Activated CD4-positive, alpha-beta T cell treated with anti-CD3 and anti-CD28 coated beads, Interleukin-2, amount 50 U/mL, for 4 hours (primary cell): Measurements from ENCODE around the gene GLB1L2.

ENCODE experiments used
- DNase-seq, 2 experiments: peaks; one replicate each; pipeline ENCODE4 v3.0.0-alpha.2; 2020

The GLB1L2 gene

DNA sequence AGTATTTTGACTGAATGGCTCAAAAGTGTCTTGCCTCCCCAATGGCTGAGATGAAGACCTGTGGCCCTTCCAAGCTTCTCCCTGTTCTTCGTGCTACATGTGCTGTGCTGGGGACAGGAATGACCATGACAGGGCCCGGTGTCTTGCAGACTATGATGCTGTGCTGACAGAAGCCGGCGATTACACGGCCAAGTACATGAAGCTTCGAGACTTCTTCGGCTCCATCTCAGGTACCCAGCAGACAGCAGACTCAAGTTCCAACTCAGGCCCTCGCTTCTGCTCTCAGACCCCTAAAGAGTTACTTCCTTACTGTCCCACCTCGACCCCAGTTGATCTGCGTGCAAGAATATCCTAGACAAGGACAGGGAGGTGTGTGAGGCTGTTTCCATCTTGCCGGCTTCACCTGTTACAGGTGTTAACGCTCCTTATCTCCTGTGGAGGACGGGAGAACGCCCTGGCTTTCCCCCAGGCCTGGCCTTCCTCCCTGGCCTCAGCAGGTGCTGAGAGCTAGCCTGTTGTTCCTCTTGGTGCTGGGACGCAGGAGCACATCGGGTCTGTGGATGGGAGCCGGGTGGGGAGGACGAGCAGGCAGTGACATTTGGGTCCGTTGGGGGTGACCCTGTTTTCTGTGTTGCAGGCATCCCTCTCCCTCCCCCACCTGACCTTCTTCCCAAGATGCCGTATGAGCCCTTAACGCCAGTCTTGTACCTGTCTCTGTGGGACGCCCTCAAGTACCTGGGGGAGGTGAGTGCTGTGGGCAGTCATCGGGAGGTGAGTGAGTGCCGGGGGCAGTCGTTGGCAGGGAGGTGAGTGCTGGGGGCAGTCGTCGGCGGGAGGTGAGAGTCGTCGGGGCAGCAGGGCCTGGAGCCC lies 38.1 kb downstream of the GLB1L2 start:
- DNase-seq = no peak

GRCh38 chr11:134370526-134371435 lies 39.0 kb downstream of the GLB1L2 start:
- DNase-seq = no peak

- no peak for DNase-seq
Observed at GRCh38 chr11:134371436-134372185, 39.8 kb downstream of the GLB1L2 start.

DNA sequence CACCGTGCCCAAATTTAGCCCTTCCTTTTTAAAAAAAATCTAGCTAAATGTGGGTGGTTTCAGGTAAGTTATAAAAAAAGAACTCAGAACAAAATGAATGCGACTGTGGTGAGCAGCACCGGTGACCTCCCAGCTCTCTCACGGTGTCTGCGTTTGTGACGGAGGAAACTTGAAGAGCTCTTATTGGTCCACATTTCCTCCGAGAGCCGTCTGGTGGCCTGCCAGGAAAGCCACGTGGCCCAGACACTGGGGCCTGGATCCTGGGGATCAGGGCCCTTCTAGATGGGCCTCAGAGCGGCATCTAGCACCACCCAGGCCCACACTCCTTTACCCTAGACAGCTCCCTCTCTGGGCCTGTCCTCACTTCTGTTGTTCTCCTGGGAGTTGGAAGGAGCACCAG lies 40.7 kb downstream of the GLB1L2 start:
- DNase-seq = no peak

DNA sequence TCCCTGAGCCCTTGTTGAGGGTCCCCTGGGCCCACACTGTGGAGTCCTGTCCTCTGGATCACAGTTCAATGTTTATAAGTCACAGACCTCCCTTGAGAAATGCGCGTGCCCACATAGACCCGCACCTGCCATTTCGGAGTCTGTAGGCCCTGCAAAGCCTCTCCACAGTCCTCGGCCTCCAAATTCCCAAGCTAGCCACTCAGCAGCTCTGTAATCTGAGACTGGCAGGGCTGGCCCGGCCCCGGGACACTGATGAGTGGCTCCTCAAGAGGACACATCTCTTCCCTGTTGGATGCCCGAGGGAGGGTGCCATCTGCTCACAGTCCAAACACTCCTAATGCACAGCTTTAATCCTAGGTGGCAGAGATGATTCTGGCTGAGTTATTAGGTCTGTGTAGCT lies 41.2 kb downstream of the GLB1L2 start:
- DNase-seq = no peak

GRCh38 chr11:134373591-134374052 lies 41.8 kb downstream of the GLB1L2 start:
- DNase-seq = no peak

- no peak for DNase-seq
Observed at GRCh38 chr11:134374171-134374570, 42.4 kb downstream of the GLB1L2 start.

GRCh38 chr11:134374891-134375550 lies 43.2 kb downstream of the GLB1L2 start:
- DNase-seq = no peak

DNA sequence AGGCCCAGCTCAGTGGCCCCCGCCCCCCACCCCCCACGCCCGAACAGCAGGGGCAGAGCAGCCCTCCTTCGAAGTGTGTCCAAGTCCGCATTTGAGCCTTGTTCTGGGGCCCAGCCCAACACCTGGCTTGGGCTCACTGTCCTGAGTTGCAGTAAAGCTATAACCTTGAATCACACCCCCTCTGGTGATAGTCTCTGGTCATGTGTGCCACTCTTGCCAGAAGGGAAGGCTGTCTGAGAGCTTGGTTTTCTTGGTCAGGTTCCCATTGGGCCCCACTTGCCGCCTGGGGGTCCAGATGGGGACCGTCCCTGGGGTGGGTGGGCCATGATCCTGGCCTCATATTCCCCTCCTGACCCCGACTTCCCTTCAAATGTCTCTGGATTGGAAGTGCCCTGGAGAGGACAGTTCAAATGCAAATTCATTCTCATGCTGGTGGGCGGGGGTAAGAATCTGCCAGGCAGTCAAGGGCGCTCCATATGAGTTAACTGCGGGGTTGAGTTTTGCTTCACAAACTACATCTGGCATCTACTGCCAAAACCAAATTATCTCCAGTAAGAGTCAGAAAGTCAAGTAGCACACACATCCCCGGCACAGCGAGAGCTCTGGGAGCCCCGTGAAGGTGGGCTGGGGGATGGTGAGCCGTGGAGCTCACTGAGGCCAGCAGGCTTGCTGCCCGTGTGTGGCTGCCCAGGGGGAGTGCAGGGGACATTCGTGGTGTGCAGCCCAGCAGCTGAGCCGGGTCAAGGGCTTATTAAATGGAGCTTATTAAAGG lies 44.5 kb downstream of the GLB1L2 start:
- no peak for DNase-seq

GRCh38 chr11:134377876-134378275 lies 46.1 kb downstream of the GLB1L2 start:
- no peak for DNase-seq

DNA sequence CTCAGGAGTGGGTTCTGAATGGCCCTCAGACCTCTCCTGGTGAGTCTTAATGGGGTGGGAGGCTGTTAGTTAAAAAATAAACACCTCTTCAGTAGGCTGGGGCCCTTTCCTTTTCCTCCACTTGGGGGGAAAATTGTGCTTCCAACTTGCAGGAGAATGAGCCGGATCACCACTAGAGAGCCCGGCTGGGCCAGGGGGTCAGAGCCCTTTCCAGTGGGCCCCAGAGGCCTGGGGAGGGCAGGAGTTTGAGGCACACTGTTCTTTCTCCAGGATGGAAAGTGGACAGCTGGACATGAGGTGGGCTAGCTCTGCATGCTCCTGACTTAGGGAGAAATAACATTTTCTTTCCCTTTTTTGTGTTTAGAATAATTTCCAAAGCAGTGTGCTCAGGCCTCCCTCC lies 47.5 kb downstream of the GLB1L2 start:
- no peak for DNase-seq

GRCh38 chr11:134380229-134380628 lies 48.4 kb downstream of the GLB1L2 start:
- DNase-seq = no peak

- DNase-seq = no peak
Observed at GRCh38 chr11:134380785-134381184, 49.0 kb downstream of the GLB1L2 start.

GRCh38 chr11:134382257-134382656 lies 50.5 kb downstream of the GLB1L2 start:
- DNase-seq = no peak

- DNase-seq = no peak
Observed at GRCh38 chr11:134382830-134383229, 51.0 kb downstream of the GLB1L2 start.

DNA sequence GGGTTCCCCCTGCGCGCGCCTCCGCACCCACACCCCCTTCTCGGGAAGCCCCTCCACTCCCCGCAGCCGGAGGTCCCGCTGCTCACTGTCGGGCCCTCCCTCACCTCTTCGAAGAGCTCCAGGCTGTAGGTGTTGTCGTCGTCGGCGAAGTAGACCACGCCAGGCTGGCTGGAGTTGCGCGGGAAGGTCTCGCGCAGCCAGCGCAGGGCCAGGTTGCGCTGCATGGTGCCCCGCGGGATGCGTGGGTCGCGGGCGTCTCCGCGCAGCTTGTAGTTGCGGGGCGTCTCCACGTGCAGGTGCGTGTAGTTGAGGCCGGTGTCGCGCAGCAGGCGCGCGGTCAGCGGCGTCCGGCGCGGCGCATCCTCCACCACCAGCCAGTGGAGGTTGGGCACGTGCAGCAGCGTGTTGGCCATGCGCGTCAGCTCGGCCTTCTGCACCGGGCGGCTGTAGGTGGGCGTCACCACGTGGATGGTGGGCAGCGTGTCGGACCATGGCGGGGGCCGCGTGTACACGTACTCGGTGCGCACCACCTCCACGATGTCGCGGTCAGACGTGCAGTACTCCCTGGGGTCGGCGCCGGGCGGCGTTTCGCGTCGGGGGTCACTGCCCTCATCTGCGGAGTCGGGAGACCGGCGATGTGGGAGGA lies 51.9 kb downstream of the GLB1L2 start:
- DNase-seq = no peak

GRCh38 chr11:134384406-134384805 lies 52.6 kb downstream of the GLB1L2 start:
- DNase-seq = no peak

DNA sequence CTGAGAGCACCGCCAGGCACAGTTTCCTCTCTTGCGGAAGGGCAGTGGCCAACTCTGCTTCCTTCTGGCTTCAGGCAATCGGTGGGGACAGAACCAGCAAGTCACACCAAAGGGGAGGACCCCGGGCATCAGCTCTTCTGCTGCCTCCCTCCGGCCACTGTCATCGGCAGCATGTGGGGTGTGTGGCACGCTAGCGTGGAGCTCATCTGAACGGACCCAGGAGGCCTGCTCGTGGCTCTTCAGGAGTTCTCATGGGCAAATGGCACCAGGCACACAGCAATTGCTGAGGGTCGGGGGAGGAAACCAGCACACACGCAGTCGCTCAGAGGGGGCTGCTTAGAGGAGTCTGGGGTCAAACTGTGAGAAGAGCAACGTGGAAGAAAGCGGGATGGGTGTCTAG lies 53.4 kb downstream of the GLB1L2 start:
- no peak for DNase-seq

DNA sequence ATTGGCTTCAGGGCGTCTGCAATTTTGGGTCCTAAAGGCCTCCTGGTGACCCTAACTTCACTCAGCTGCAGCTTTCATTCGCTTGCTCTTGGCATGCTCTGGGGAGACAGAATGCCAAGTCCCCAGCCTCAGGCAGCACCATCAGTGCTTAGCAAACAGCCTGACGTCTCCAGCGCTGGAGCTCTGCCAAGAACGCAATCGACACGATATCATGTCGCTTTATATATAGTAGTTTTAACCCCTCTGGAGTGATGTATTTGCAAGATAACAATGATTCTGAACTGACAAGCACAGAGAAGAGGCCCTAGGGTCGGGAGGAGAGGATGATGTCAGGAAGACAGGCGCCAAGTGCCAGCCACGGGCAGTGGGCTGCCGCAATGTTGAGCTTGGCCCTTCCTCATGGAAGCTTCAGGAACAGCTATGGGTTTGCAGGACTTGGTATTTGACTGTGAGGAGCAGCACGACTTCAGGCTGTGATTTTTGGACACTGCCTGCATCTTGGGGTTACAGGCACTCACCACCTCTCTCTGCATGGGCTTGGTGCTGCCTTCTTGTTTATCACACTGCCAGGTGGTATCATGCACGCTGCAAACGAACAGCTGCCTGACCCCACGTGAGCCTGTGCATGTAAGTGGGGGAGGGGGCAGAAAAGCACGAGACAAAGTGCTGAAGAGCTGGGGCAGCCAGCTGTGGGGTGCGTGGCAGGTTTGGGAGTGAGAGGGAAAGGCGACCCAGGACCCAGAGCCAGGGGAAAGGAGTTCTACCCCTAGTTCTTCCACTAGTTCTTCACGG lies 54.2 kb downstream of the GLB1L2 start:
- no peak for DNase-seq

GRCh38 chr11:134386945-134387344 lies 55.2 kb downstream of the GLB1L2 start:
- DNase-seq = no peak
